ENCODE measurements around the gene LPCAT2.

- no peak for TF ChIP-seq CTCF (IDR thresholded peaks at IDR 0.05)
- no peak for TF ChIP-seq POLR2A (IDR thresholded peaks at IDR 0.05)
Observed at GRCh38 chr16:55628306-55628968, 119.6 kb downstream of the LPCAT2 start.
